HEK293T (cell line): ENCODE data around the gene CYB5R3.
"Not testable (repeated sequence)": the region's sequence is repeated elsewhere in the genome, so short reads cannot be mapped to it uniquely, and the experiment has no call there.

Source experiments
- CTCF ChIA-PET: fragments of 350-600 bp; formaldehyde crosslinking; extraction: SDS; loops from one replicate; lab custom pipeline; 2021; ENCODE audit warnings: antibody characterized with exemption, inconsistent platforms; lab: Yijun Ruan, JAX
- POLR2A ChIA-PET: fragments of 350-600 bp; formaldehyde crosslinking; extraction: SDS; loops from one replicate; lab custom pipeline; 2020; ENCODE audit warnings: antibody characterized with exemption, inconsistent platforms; lab: Yijun Ruan, JAX
- DNase-seq: peaks from one replicate; pipeline ENCODE4 v3.0.0; 2012; ENCODE audit warnings: mixed read lengths; ENCODE audit errors: extremely low spot score
- ARNT ChIP-seq: fragments of 450-650 bp; IDR thresholded peaks from 2 replicates; pipeline ENCODE4 v1.6.1; 2017; ENCODE audit warnings: mild to moderate bottlenecking
- BHLHE40 ChIP-seq: fragments of 450-650 bp; IDR thresholded peaks from 2 replicates; pipeline ENCODE4 v1.6.1; 2016; ENCODE audit warnings: mild to moderate bottlenecking, moderate library complexity, borderline replicate concordance
- CTBP1 ChIP-seq: fragments of 450-650 bp; IDR thresholded peaks from 2 replicates; pipeline ENCODE4 v1.6.1; 2016; ENCODE audit warnings: borderline replicate concordance
- ELF4 ChIP-seq: fragments of 450-650 bp; IDR thresholded peaks from 2 replicates; pipeline ENCODE4 v1.6.1; 2017; ENCODE audit warnings: antibody characterized with exemption
- FOXA1 ChIP-seq: fragments of 450-650 bp; IDR thresholded peaks from 2 replicates; pipeline ENCODE4 v1.6.1; 2016; ENCODE audit warnings: mild to moderate bottlenecking
- FOXK2 ChIP-seq: fragments of 450-650 bp; IDR thresholded peaks from 2 replicates; pipeline ENCODE4 v1.6.1; 2016; ENCODE audit warnings: mild to moderate bottlenecking
- FOXM1 ChIP-seq: fragments of 450-650 bp; IDR thresholded peaks from 2 replicates; pipeline ENCODE4 v1.6.1; 2017; ENCODE audit warnings: mild to moderate bottlenecking, borderline replicate concordance
- HDGF ChIP-seq: fragments of 450-650 bp; IDR thresholded peaks from 2 replicates; pipeline ENCODE4 v1.6.1; 2017; ENCODE audit warnings: antibody characterized with exemption, borderline replicate concordance
- L3MBTL2 ChIP-seq: fragments of 450-650 bp; conservative IDR thresholded peaks from 2 replicates; pipeline ENCODE4 v1.6.1; 2016; ENCODE audit warnings: mild to moderate bottlenecking
- LEF1 ChIP-seq: fragments of 450-650 bp; IDR thresholded peaks from 2 replicates; pipeline ENCODE4 v1.6.1; 2017; ENCODE audit warnings: mild to moderate bottlenecking, borderline replicate concordance
- NFRKB ChIP-seq: fragments of 450-650 bp; IDR thresholded peaks from 2 replicates; pipeline ENCODE4 v1.6.1; 2016; ENCODE audit warnings: mild to moderate bottlenecking, moderate library complexity
- SP1 ChIP-seq: fragments of 450-650 bp; IDR thresholded peaks from 2 replicates; pipeline ENCODE4 v1.6.1; 2017
- SUZ12 ChIP-seq: fragments of 450-650 bp; IDR thresholded peaks from 2 replicates; pipeline ENCODE4 v1.6.1; 2016; ENCODE audit warnings: mild to moderate bottlenecking
- TARDBP ChIP-seq: fragments of 450-650 bp; IDR thresholded peaks from 2 replicates; pipeline ENCODE4 v1.6.1; 2016
- ZNF384 ChIP-seq: fragments of 450-650 bp; IDR thresholded peaks from 2 replicates; pipeline ENCODE4 v1.6.1; 2016
- TF ChIP-seq, protein P1 (sequence below): fragments of 450-650 bp; IDR thresholded peaks from 2 replicates; pipeline ENCODE4 v1.6.1; 2016

The CYB5R3 gene

GRCh38 chr22:42680648-42681047, 31.5 kb upstream of the CYB5R3 start:
- ChIA-PET CTCF (no interaction called here), POLR2A (no interaction called here)
- TF ChIP-seq SUZ12 (no peak), TARDBP (no peak), SP1 (no peak), NFRKB (no peak), FOXK2 (no peak), FOXM1 (no peak), LEF1 (no peak), CTBP1 (no peak), HDGF (no peak), FOXA1 (no peak), L3MBTL2 (no peak), ELF4 (no peak), BHLHE40 (no peak), ARNT (no peak), ZNF384 (no peak)
- TF ChIP-seq, protein P1, sequence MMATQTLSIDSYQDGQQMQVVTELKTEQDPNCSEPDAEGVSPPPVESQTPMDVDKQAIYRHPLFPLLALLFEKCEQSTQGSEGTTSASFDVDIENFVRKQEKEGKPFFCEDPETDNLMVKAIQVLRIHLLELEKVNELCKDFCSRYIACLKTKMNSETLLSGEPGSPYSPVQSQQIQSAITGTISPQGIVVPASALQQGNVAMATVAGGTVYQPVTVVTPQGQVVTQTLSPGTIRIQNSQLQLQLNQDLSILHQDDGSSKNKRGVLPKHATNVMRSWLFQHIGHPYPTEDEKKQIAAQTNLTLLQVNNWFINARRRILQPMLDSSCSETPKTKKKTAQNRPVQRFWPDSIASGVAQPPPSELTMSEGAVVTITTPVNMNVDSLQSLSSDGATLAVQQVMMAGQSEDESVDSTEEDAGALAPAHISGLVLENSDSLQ, result no peak
- DNase-seq, result no peak

DNA sequence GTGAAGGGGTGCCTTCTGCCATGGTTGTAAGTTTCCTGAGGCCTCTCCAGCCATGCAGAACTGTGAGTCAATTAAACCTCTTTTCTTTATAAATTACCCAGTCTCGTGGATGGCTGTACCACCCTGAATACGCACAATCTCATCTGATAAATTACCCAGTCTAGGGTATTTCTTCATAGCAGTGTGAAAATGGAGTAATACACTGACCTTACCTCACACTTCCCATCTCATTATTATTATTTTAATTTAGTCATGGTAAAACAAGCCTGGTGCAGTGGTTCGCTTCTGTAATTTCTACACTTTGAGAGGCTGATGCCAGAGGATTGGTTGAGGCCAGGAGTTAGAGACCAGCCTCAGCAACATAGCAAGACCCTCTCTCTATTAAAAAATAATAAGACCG, 30.5 kb upstream of the CYB5R3 start:
- no peak for TF ChIP-seq SP1
- no peak for TF ChIP-seq FOXA1
- TF ChIP-seq LEF1, result no peak
- no peak for TF ChIP-seq FOXK2
- TF ChIP-seq L3MBTL2, result no peak
- TF ChIP-seq ZNF384, result no peak
- no peak for TF ChIP-seq SUZ12
- no peak for TF ChIP-seq FOXM1
- TF ChIP-seq NFRKB, result no peak
- no peak for TF ChIP-seq ELF4
- TF ChIP-seq ARNT, result no peak
- TF ChIP-seq, protein P1, result no peak
- no peak for TF ChIP-seq HDGF
- no peak for TF ChIP-seq CTBP1
- no peak for TF ChIP-seq TARDBP
- CTCF ChIA-PET, result no interaction called here
- POLR2A ChIA-PET, result no interaction called here
- no peak for DNase-seq

DNA sequence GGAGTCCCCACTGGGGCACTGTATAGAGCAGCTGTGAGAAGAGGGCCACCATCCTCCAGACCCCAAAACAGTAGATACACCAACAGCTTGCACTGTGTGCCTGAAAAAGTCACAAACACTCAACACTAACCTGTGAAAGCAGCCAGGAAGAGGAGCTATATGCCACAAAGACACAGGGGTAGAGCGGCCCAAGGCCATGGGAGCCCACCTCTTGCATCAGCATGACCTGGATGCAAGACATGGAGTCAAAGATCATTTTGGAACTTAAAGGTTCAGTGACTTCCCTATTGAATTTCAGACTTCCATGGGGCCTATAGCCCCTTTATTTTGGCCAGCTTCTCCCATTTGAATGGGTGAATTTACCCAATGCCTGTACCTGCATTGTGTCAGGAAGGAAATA, 29.7 kb upstream of the CYB5R3 start:
- TF ChIP-seq TARDBP (no peak), HDGF (no peak), SUZ12 (no peak), FOXA1 (no peak), LEF1 (no peak)
- ChIA-PET POLR2A (no interaction called here), CTCF (no interaction called here)
- DNase-seq, result no peak

DNA sequence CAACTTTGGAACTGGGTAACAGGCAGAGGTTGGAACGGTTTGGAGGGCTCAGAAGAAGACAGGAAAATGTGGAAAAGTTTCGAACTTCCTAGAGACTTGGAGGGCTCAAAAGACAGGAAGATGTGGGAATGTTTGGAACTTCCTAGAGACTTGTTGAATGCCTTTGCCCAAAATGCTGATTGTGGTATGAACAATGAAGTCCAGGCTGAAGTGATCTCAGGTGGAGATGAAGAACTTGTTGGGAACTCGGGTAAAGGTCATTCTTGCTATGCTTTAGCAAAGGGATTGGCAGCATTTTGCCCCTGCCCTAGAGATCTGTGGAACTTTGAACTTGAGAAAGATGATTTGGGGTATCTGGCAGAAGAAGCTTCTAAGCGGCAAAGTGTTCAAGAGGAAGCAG, 28.7 kb upstream of the CYB5R3 start:
- DNase-seq, POLR2A ChIA-PET, CTCF ChIA-PET: not testable (repeated sequence)

- ChIA-PET CTCF (interaction anchor here (0.5 kb wide), 1 partner anchor 262 kb away, joined by 3 read pairs; no protein-coding TSS in a partner anchor), POLR2A (no interaction called here)
- no peak for TF ChIP-seq CTBP1
- TF ChIP-seq NFRKB, result no peak
- no peak for TF ChIP-seq ZNF384
- TF ChIP-seq, protein P1, result no peak
- TF ChIP-seq SP1, result no peak
- no peak for TF ChIP-seq FOXK2
- TF ChIP-seq TARDBP, result no peak
- no peak for TF ChIP-seq LEF1
- TF ChIP-seq HDGF, result no peak
- TF ChIP-seq L3MBTL2, result no peak
- TF ChIP-seq BHLHE40, result no peak
- TF ChIP-seq FOXM1, result no peak
- TF ChIP-seq ARNT, result no peak
- TF ChIP-seq ELF4, result no peak
- TF ChIP-seq FOXA1, result no peak
- TF ChIP-seq SUZ12, result no peak
- no peak for DNase-seq
Measured at GRCh38 chr22:42676059-42676607, 26.9 kb upstream of the CYB5R3 start.

DNA sequence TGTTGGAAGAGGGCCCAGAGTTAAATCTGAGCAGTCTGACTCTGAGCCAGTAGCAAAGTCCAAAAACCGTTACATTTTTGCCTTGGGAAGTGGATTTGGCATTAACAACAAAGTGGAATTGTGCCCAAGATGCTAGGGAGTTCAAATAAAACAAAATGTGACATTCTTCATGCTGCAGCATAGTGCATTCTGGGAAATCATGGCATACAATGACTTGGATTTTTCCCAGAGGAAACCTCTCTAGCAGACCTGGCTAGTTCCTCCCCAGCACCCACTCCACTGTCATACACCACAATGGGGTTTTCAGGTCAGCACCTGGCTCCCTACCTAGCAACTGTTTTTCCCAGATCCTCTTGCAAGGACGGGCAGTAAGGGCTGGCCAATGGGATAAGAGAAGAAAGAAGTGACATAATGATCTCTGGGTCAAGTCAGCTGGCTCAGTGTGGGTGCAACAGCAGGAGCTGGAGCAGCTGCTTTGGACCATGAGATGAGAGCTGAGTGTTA, 24.8 kb upstream of the CYB5R3 start:
- ChIA-PET POLR2A (interaction anchor here (1.0 kb wide), 1 partner anchor 14 kb away, joined by 3 read pairs; no protein-coding TSS in a partner anchor), CTCF (no interaction called here)
- DNase-seq, result no peak
- TF ChIP-seq, protein P1, result no peak
- TF ChIP-seq SP1 (no peak), BHLHE40 (no peak), FOXA1 (no peak), L3MBTL2 (no peak), FOXK2 (no peak), ZNF384 (no peak), NFRKB (no peak), CTBP1 (no peak), TARDBP (no peak), SUZ12 (no peak), ELF4 (no peak), FOXM1 (no peak), LEF1 (no peak), ARNT (no peak), HDGF (no peak)

DNA sequence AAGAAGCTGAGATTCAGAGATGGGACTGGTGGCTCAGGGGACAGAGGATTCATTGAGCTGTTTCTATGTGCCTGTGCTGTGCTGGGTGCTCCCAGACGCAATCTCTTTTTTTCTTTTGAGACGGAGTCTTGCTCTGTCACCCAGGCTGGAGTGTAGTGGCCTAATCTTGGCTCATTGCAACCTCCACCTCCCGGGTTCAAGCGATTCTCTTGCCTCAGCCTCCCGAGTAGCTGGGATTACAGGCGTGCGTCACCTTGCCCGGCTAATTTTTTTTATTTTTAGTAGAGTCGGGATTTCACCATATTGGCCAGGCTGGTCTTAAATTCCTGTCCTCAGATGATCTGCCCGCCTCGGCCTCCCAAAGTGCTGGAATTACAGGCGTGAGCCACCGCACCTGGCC, 23.9 kb upstream of the CYB5R3 start:
- CTCF ChIA-PET, DNase-seq, POLR2A ChIA-PET: not testable (repeated sequence)
